ENCODE measurements around the gene TENM4. TPM values are rescaled to one million over a fixed set of nuclear protein-coding genes. Genes with fewer than 3 reads are reported as not detected.

The TENM4 gene
- polyA plus RNA-seq, 1 of the 3 experiments (the other 2 are of a cell fraction) = 16.7 TPM

- Histone ChIP-seq H3K27me3 (ENCODE audit: insufficient read depth) (no peaks in the 10 kb centered on the region), H3K36me3 (replicated peaks in 1 of 2; ENCODE audit: control insufficient read depth in 1 of 2, insufficient read depth in 2 of 2, low read length in 1 of 2) (peaks cover 0 to 13% of the 10 kb centered on the region in 2 experiments), H3K9ac (no peak overlapping the region; the same call in 1 of the 2 replicates), H3F3A (replicated peaks; ENCODE audit: insufficient read depth) (peaks cover 28% of the 10 kb centered on the region), H3K79me2 (ENCODE audit: insufficient read depth) (no peaks in the 10 kb centered on the region), H3K9me3 (no peaks in the 10 kb centered on the region), H3K9me2 (no peaks in the 10 kb centered on the region), H4K20me1 (ENCODE audit: insufficient read depth) (no peaks in the 10 kb centered on the region), H3K27ac (ENCODE audit: low read depth in 2 of 2, low read length in 1 of 2) (peak overlapping the region; percentile 75 to 80), H3K4me1 (ENCODE audit: control insufficient read depth in 1 of 2, insufficient read depth in 2 of 2, low read depth in 1 of 2, low read length in 1 of 2) (peaks cover 34 to 41% of the 10 kb centered on the region in 2 experiments), H2AFZ (ENCODE audit: low read depth) (no peak overlapping the region), H3K4me3 (ENCODE audit: low read depth in 2 of 2, low read length in 1 of 2) (no peak overlapping the region), H3K4me2 (peak overlapping the region; percentile 59; the same call in 1 of the 2 replicates)
- ChIA-PET CTCF (interaction anchor here (0.8 to 5.1 kb wide), 5 partner anchors 8 to 160 kb away, joined by 3 to 42 read pairs (median 6); no protein-coding TSS in a partner anchor), POLR2A (interaction anchor here (1.2 kb wide), 1 partner anchor 10 kb away, joined by 3 read pairs; no protein-coding TSS in a partner anchor)
- 25% methylated on average over 3 of the region's 3 CpGs for WGBS (ENCODE audit: low lambda C conversion rate)
- DNase-seq = no peak
- TF ChIP-seq GATA2 (CRISPR knock-in tag; IDR thresholded peaks at IDR 0.05) (no peak), POLR2AphosphoS5 (IDR thresholded peaks at IDR 0.05; ENCODE audit: low read depth, low read length) (0 out of 2 replicates have a peak, but pooled peaks have one; percentile 23), NFIC (IDR thresholded peaks at IDR 0.05; ENCODE audit: borderline replicate concordance) (peak; percentile 17; the same call in 1 of the 2 replicates), TCF12 (IDR thresholded peaks at IDR 0.05) (peak; percentile 67)
Measured at GRCh38 chr11:78801161-78801884, 639.5 kb downstream of the TENM4 start.

- H3K4me1 ChIP-seq (ENCODE audit: control insufficient read depth in 1 of 2, insufficient read depth in 2 of 2, low read depth in 1 of 2, low read length in 1 of 2) = peaks cover 34 to 41% of the 10 kb centered on the region in 2 experiments
- no peak for DNase-seq
- 87% methylated on average over 2 of the region's 2 CpGs for WGBS (ENCODE audit: low lambda C conversion rate)
Measured at GRCh38 chr11:78800756-78801155, 640.1 kb downstream of the TENM4 start.

GRCh38 chr11:78800096-78800690 is 640.6 kb downstream of the TENM4 start:
- H3K9ac ChIP-seq = no peak overlapping the region
- peaks cover 4 to 23% of the 10 kb centered on the region in 2 experiments for H3K36me3 ChIP-seq (replicated peaks in 1 of 2; ENCODE audit: control insufficient read depth in 1 of 2, insufficient read depth in 2 of 2, low read length in 1 of 2)
- ChIA-PET CTCF (interaction anchor here (0.6 to 5.1 kb wide), 10 partner anchors 9 to 205 kb away, joined by 3 to 42 read pairs (median 6); no protein-coding TSS in a partner anchor), POLR2A (interaction anchor here (1.2 kb wide), 1 partner anchor 9 kb away, joined by 3 read pairs; no protein-coding TSS in a partner anchor)
- H3K4me1 ChIP-seq (ENCODE audit: control insufficient read depth in 1 of 2, insufficient read depth in 2 of 2, low read depth in 1 of 2, low read length in 1 of 2) = peaks cover 34 to 41% of the 10 kb centered on the region in 2 experiments
- H3K4me2 ChIP-seq = no peak overlapping the region; the same call in 1 of the 2 replicates
- peaks cover 28% of the 10 kb centered on the region for H3F3A ChIP-seq (replicated peaks; ENCODE audit: insufficient read depth)
- H3K27ac ChIP-seq (ENCODE audit: low read depth in 2 of 2, low read length in 1 of 2) = peak overlapping the region; percentile 75 to 80
- WGBS (ENCODE audit: low lambda C conversion rate) = 93% methylated on average over 4 of the region's 4 CpGs
- H3K27me3 ChIP-seq (ENCODE audit: insufficient read depth) = no peaks in the 10 kb centered on the region
- no peak overlapping the region for H2AFZ ChIP-seq (ENCODE audit: low read depth)
- H4K20me1 ChIP-seq (ENCODE audit: insufficient read depth) = no peaks in the 10 kb centered on the region
- H3K9me3 ChIP-seq = no peaks in the 10 kb centered on the region
- H3K4me3 ChIP-seq (ENCODE audit: low read depth in 2 of 2, low read length in 1 of 2) = no peak overlapping the region
- no peak for DNase-seq
- H3K9me2 ChIP-seq = no peaks in the 10 kb centered on the region
- no peaks in the 10 kb centered on the region for H3K79me2 ChIP-seq (ENCODE audit: insufficient read depth)
- TF ChIP-seq SMC3 (IDR thresholded peaks at IDR 0.05; ENCODE audit: low read depth, low read length) (no peak), EP300 (IDR thresholded peaks at IDR 0.05; ENCODE audit: borderline replicate concordance in 1 of 2, low read depth in 1 of 2, low read length in 1 of 2) (no peak), TCF12 (IDR thresholded peaks at IDR 0.05) (no peak), RAD21 (IDR thresholded peaks at IDR 0.05; ENCODE audit: low read length) (no peak), TAF1 (IDR thresholded peaks at IDR 0.05; ENCODE audit: borderline replicate concordance, low read depth, low read length) (no peak), PBX3 (IDR thresholded peaks at IDR 0.05) (no peak), CTCF (IDR thresholded peaks at IDR 0.05) (no peak), GATA2 (CRISPR knock-in tag; IDR thresholded peaks at IDR 0.05) (no peak), IRF3 (IDR thresholded peaks at IDR 0.05; ENCODE audit: low read depth, low read length) (no peak)

More at GRCh38 chr11:78800756-78801155, 640.1 kb downstream of the TENM4 start:
- no peak overlapping the region for H3K4me3 ChIP-seq (ENCODE audit: low read depth in 2 of 2, low read length in 1 of 2)
- TF ChIP-seq ELF1 (IDR thresholded peaks at IDR 0.05) = no peak
- TF ChIP-seq USF1 (IDR thresholded peaks at IDR 0.05; ENCODE audit: borderline replicate concordance, low read depth) = no peak
- H3K27ac ChIP-seq (ENCODE audit: low read depth in 2 of 2, low read length in 1 of 2) = peak overlapping the region; percentile 75 to 80
- POLR2A ChIA-PET = interaction anchor here (1.2 kb wide), 1 partner anchor 10 kb away, joined by 3 read pairs; no protein-coding TSS in a partner anchor
- no peak overlapping the region; the same call in 1 of the 2 replicates for H3K9ac ChIP-seq
- no peaks in the 10 kb centered on the region for H3K9me2 ChIP-seq
- peaks cover 2 to 18% of the 10 kb centered on the region in 2 experiments for H3K36me3 ChIP-seq (replicated peaks in 1 of 2; ENCODE audit: control insufficient read depth in 1 of 2, insufficient read depth in 2 of 2, low read length in 1 of 2)
- H4K20me1 ChIP-seq (ENCODE audit: insufficient read depth) = no peaks in the 10 kb centered on the region
- CTCF ChIA-PET = interaction anchor here (1.0 to 5.1 kb wide), 5 partner anchors 8 to 160 kb away, joined by 3 to 42 read pairs (median 5); no protein-coding TSS in a partner anchor
- H3F3A ChIP-seq (replicated peaks; ENCODE audit: insufficient read depth) = peaks cover 28% of the 10 kb centered on the region
- H2AFZ ChIP-seq (ENCODE audit: low read depth) = no peak overlapping the region
- peak overlapping the region; percentile 59; the same call in 1 of the 2 replicates for H3K4me2 ChIP-seq
- no peaks in the 10 kb centered on the region for H3K27me3 ChIP-seq (ENCODE audit: insufficient read depth)
- H3K9me3 ChIP-seq = no peaks in the 10 kb centered on the region
- H3K79me2 ChIP-seq (ENCODE audit: insufficient read depth) = no peaks in the 10 kb centered on the region

Data from SK-N-SH (cell line).